ENCODE measurements around the gene ZNF444.

The ZNF444 gene

GRCh38 chr19:56130006-56130405, 11.1 kb upstream of the ZNF444 start:
- Histone ChIP-seq H3K27me3 (ENCODE audit: insufficient read depth, low read length, poor library complexity, severe bottlenecking) (no peaks in the 10 kb centered on the region), H3K9me3 (ENCODE audit: insufficient read depth, low read depth, low read length) (no peaks in the 10 kb centered on the region), H4K20me1 (ENCODE audit: insufficient read depth, low read length, poor library complexity, severe bottlenecking) (no peaks in the 10 kb centered on the region), H3K9ac (ENCODE audit: low read depth, low read length, poor library complexity, severe bottlenecking) (no peak overlapping the region), H3K9me2 (replicated peaks; ENCODE audit: low read depth, low read length) (no peaks in the 10 kb centered on the region), H3K4me3 (ENCODE audit: low read length, poor library complexity, severe bottlenecking) (no peak overlapping the region), H3F3A (ENCODE audit: low read depth) (no peaks in the 10 kb centered on the region), H3K4me2 (ENCODE audit: low read depth, low read length, poor library complexity, severe bottlenecking) (no peak overlapping the region), H3K79me2 (ENCODE audit: insufficient read depth, low read length) (no peaks in the 10 kb centered on the region), H2AFZ (ENCODE audit: low read length) (no peak overlapping the region), H3K36me3 (ENCODE audit: insufficient read depth, low read length) (no peaks in the 10 kb centered on the region), H3K4me1 (ENCODE audit: insufficient read depth, low read length, poor library complexity, severe bottlenecking) (no peaks in the 10 kb centered on the region)
- TF ChIP-seq CTCF (conservative IDR thresholded peaks at IDR 0.05; ENCODE audit: low read length): no peak
- TF ChIP-seq EZH2phosphoT487 (IDR thresholded peaks at IDR 0.05; ENCODE audit: borderline replicate concordance): no peak

- no peaks in the 10 kb centered on the region for H3K36me3 ChIP-seq (ENCODE audit: insufficient read depth, low read length)
- no peaks in the 10 kb centered on the region for H3K4me1 ChIP-seq (ENCODE audit: insufficient read depth, low read length, poor library complexity, severe bottlenecking)
- no peak overlapping the region for H2AFZ ChIP-seq (ENCODE audit: low read length)
- no peak overlapping the region for H3K4me3 ChIP-seq (ENCODE audit: low read length, poor library complexity, severe bottlenecking)
- no peak overlapping the region for H3K4me2 ChIP-seq (ENCODE audit: low read depth, low read length, poor library complexity, severe bottlenecking)
- TF ChIP-seq CTCF (conservative IDR thresholded peaks at IDR 0.05; ENCODE audit: low read length): no peak
- TF ChIP-seq EZH2phosphoT487 (IDR thresholded peaks at IDR 0.05; ENCODE audit: borderline replicate concordance): no peak
- H4K20me1 ChIP-seq (ENCODE audit: insufficient read depth, low read length, poor library complexity, severe bottlenecking): no peaks in the 10 kb centered on the region
- no peaks in the 10 kb centered on the region for H3F3A ChIP-seq (ENCODE audit: low read depth)
- no peaks in the 10 kb centered on the region for H3K79me2 ChIP-seq (ENCODE audit: insufficient read depth, low read length)
- H3K9me3 ChIP-seq (ENCODE audit: insufficient read depth, low read depth, low read length): no peaks in the 10 kb centered on the region
- H3K9me2 ChIP-seq (replicated peaks; ENCODE audit: low read depth, low read length): no peaks in the 10 kb centered on the region
- no peak overlapping the region for H3K9ac ChIP-seq (ENCODE audit: low read depth, low read length, poor library complexity, severe bottlenecking)
- no peaks in the 10 kb centered on the region for H3K27me3 ChIP-seq (ENCODE audit: insufficient read depth, low read length, poor library complexity, severe bottlenecking)
Observed at GRCh38 chr19:56131651-56132050, 9.4 kb upstream of the ZNF444 start.

- H2AFZ ChIP-seq (ENCODE audit: low read length): no peak overlapping the region
- no peak overlapping the region for H3K4me2 ChIP-seq (ENCODE audit: low read depth, low read length, poor library complexity, severe bottlenecking)
- H4K20me1 ChIP-seq (ENCODE audit: insufficient read depth, low read length, poor library complexity, severe bottlenecking): no peaks in the 10 kb centered on the region
- no peak for TF ChIP-seq EZH2phosphoT487 (IDR thresholded peaks at IDR 0.05; ENCODE audit: borderline replicate concordance)
- TF ChIP-seq CTCF (conservative IDR thresholded peaks at IDR 0.05; ENCODE audit: low read length): no peak
- no peaks in the 10 kb centered on the region for H3K4me1 ChIP-seq (ENCODE audit: insufficient read depth, low read length, poor library complexity, severe bottlenecking)
- H3K9me3 ChIP-seq (ENCODE audit: insufficient read depth, low read depth, low read length): no peaks in the 10 kb centered on the region
- H3F3A ChIP-seq (ENCODE audit: low read depth): no peaks in the 10 kb centered on the region
- H3K9me2 ChIP-seq (replicated peaks; ENCODE audit: low read depth, low read length): no peaks in the 10 kb centered on the region
- H3K27me3 ChIP-seq (ENCODE audit: insufficient read depth, low read length, poor library complexity, severe bottlenecking): no peaks in the 10 kb centered on the region
- no peaks in the 10 kb centered on the region for H3K36me3 ChIP-seq (ENCODE audit: insufficient read depth, low read length)
- H3K4me3 ChIP-seq (ENCODE audit: low read length, poor library complexity, severe bottlenecking): no peak overlapping the region
- H3K79me2 ChIP-seq (ENCODE audit: insufficient read depth, low read length): no peaks in the 10 kb centered on the region
- H3K9ac ChIP-seq (ENCODE audit: low read depth, low read length, poor library complexity, severe bottlenecking): no peak overlapping the region
Observed at GRCh38 chr19:56132316-56132822, 8.7 kb upstream of the ZNF444 start.
